Parathyroid adenoma (tissue), 2 donors: ENCODE measurements around the gene ADGRD1.

Experiments used
- H2AFZ ChIP-seq: fragments of 300-600 bp; sonication (generic); one replicate; pipeline ENCODE4 v1.7.0; 2017; ENCODE audit warnings: antibody characterized with exemption, mild to moderate bottlenecking
- H3K27ac ChIP-seq: fragments of 300-600 bp; sonication (generic); one replicate; pipeline ENCODE4 v1.7.0; 2017
- H3K27me3 ChIP-seq: fragments of 300-600 bp; sonication (generic); one replicate; pipeline ENCODE4 v1.7.0; 2017; ENCODE audit warnings: low read length; ENCODE audit not compliant: control insufficient read depth, insufficient read depth
- H3K36me3 ChIP-seq: fragments of 300-600 bp; sonication (generic); one replicate; pipeline ENCODE4 v1.7.0; 2017; ENCODE audit warnings: low read length; ENCODE audit not compliant: control insufficient read depth, insufficient read depth
- H3K4me1 ChIP-seq: fragments of 300-600 bp; sonication (generic); one replicate; pipeline ENCODE4 v1.7.0; 2017; ENCODE audit warnings: control low read depth
- H3K4me2 ChIP-seq: fragments of 300-600 bp; sonication (generic); one replicate; pipeline ENCODE4 v1.7.0; 2017; ENCODE audit warnings: low read length
- H3K4me3 ChIP-seq: fragments of 300-600 bp; sonication (generic); one replicate; pipeline ENCODE4 v1.7.0; 2017; ENCODE audit warnings: low read depth, low read length
- H3K79me2 ChIP-seq: fragments of 300-600 bp; sonication (generic); one replicate; pipeline ENCODE4 v1.7.0; 2017; ENCODE audit warnings: control low read depth
- H3K9ac ChIP-seq: fragments of 300-600 bp; sonication (generic); one replicate; pipeline ENCODE4 v1.7.0; 2017; ENCODE audit warnings: mild to moderate bottlenecking
- H3K9me3 ChIP-seq: fragments of 300-600 bp; sonication (generic); one replicate; pipeline ENCODE4 v1.7.0; 2017; ENCODE audit warnings: low read length; ENCODE audit not compliant: control insufficient read depth
- TF ChIP-seq, protein P1 (sequence below): fragments of 300-600 bp; sonication (generic); IDR thresholded peaks from one replicate; pipeline ENCODE4 v1.7.0; 2017; ENCODE audit warnings: antibody characterized with exemption, mild to moderate bottlenecking
- donor health status: primary hyperparathyroidism.

ADGRD1 gene

GRCh38 chr12:130981074-130981742, 27.5 kb downstream of the ADGRD1 start:
- Histone ChIP-seq H3K27me3 (no peaks in the 10 kb centered on the region), H3K27ac (no peak overlapping the region), H3K4me2 (no peak overlapping the region), H3K4me1 (no peaks in the 10 kb centered on the region), H3K9ac (no peak overlapping the region), H3K9me3 (no peaks in the 10 kb centered on the region), H3K36me3 (no peaks in the 10 kb centered on the region), H3K4me3 (no peak overlapping the region), H3K79me2 (no peaks in the 10 kb centered on the region), H2AFZ (no peak overlapping the region)
- TF ChIP-seq, protein P1, sequence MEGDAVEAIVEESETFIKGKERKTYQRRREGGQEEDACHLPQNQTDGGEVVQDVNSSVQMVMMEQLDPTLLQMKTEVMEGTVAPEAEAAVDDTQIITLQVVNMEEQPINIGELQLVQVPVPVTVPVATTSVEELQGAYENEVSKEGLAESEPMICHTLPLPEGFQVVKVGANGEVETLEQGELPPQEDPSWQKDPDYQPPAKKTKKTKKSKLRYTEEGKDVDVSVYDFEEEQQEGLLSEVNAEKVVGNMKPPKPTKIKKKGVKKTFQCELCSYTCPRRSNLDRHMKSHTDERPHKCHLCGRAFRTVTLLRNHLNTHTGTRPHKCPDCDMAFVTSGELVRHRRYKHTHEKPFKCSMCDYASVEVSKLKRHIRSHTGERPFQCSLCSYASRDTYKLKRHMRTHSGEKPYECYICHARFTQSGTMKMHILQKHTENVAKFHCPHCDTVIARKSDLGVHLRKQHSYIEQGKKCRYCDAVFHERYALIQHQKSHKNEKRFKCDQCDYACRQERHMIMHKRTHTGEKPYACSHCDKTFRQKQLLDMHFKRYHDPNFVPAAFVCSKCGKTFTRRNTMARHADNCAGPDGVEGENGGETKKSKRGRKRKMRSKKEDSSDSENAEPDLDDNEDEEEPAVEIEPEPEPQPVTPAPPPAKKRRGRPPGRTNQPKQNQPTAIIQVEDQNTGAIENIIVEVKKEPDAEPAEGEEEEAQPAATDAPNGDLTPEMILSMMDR = no peak

- no peaks in the 10 kb centered on the region for H3K79me2 ChIP-seq
- no peaks in the 10 kb centered on the region for H3K9me3 ChIP-seq
- H3K27ac ChIP-seq = no peak overlapping the region
- H3K27me3 ChIP-seq = no peaks in the 10 kb centered on the region
- TF ChIP-seq, protein P1 = no peak
- H3K9ac ChIP-seq = no peak overlapping the region
- H2AFZ ChIP-seq = no peak overlapping the region
- H3K4me2 ChIP-seq = no peak overlapping the region
- no peaks in the 10 kb centered on the region for H3K36me3 ChIP-seq
- no peaks in the 10 kb centered on the region for H3K4me1 ChIP-seq
- H3K4me3 ChIP-seq = no peak overlapping the region
Measured at GRCh38 chr12:130981911-130982310, 28.2 kb downstream of the ADGRD1 start.

DNA sequence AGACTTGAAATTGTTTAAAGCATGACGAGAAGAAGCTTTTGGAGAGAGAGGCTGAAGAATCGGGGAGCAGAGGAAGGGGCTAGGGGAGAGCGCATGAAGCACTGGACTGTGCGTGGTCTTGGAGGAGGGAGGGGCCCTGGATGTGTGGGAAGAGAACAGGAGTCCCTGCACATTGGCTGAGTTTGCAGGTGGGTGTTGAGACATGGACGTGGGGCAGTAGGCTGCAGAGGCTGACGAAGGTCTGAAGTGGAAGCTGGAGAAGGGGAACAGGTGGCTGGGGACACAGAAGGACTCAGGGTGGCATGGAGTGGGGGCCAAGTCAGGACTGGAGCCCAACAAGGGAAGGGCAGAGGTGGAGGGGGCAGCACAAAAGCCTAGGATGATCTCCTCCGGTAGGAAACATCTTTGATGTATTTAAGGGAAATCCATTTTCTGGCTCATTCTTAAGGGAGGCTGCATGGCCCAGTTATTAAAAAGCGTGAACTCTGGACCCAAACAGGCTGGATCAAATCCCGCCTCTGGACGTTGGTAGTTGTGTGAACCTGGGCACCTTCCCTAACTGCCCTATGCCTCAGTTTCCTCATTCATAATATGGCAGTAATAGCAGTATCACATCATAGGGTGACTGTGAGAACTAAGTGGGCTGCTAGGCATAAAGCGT, 29.0 kb downstream of the ADGRD1 start:
- H3K9ac ChIP-seq = no peak overlapping the region
- H3K9me3 ChIP-seq = no peaks in the 10 kb centered on the region
- no peak overlapping the region for H3K4me3 ChIP-seq
- H3K4me2 ChIP-seq = no peak overlapping the region
- H3K79me2 ChIP-seq = no peaks in the 10 kb centered on the region
- no peaks in the 10 kb centered on the region for H3K36me3 ChIP-seq
- no peak overlapping the region for H3K27ac ChIP-seq
- H2AFZ ChIP-seq = no peak overlapping the region
- H3K4me1 ChIP-seq = no peaks in the 10 kb centered on the region
- no peaks in the 10 kb centered on the region for H3K27me3 ChIP-seq
- TF ChIP-seq, protein P1 = no peak

- H2AFZ ChIP-seq = no peak overlapping the region
- no peak overlapping the region for H3K4me3 ChIP-seq
- no peak overlapping the region for H3K4me2 ChIP-seq
- H3K27me3 ChIP-seq = no peaks in the 10 kb centered on the region
- no peak overlapping the region for H3K27ac ChIP-seq
- no peaks in the 10 kb centered on the region for H3K79me2 ChIP-seq
- no peaks in the 10 kb centered on the region for H3K4me1 ChIP-seq
- no peaks in the 10 kb centered on the region for H3K36me3 ChIP-seq
- H3K9ac ChIP-seq = no peak overlapping the region
- H3K9me3 ChIP-seq = no peaks in the 10 kb centered on the region
- TF ChIP-seq, protein P1 = no peak
Measured at GRCh38 chr12:130983328-130984017, 29.8 kb downstream of the ADGRD1 start.
